Fibroblast of gingiva (primary cell): Measurements from ENCODE around the gene PSMD4.
"Not testable (repeated sequence)": the region's sequence is repeated elsewhere in the genome, so short reads cannot be mapped to it uniquely, and the experiment has no call there.

Experiments used
- DNase-seq: peaks from one replicate; pipeline ENCODE4 v3.0.0-alpha.2; 2011; ENCODE audit warnings: low read depth

The PSMD4 gene

GRCh38 chr1:151254217-151255213 is at the start of gene PSMD4:
PSMD4 (plus strand) TSS chr1:151254734; CDS start chr1:151254783, 49 bp downstream.
- DNase-seq: peak; percentile 96

- DNase-seq: not testable (repeated sequence)
Measured at GRCh38 chr1:151205381-151205965, 49.1 kb upstream of the PSMD4 start.

- DNase-seq: peak; percentile 41
Measured at GRCh38 chr1:151210830-151211229, 43.7 kb upstream of the PSMD4 start.

GRCh38 chr1:151211972-151212705 is 42.4 kb upstream of the PSMD4 start:
- DNase-seq: no peak

GRCh38 chr1:151213560-151213959 is 41.0 kb upstream of the PSMD4 start:
- no peak for DNase-seq

GRCh38 chr1:151221616-151222015 is 32.9 kb upstream of the PSMD4 start:
- no peak for DNase-seq

- peak; percentile 11 for DNase-seq
Measured at GRCh38 chr1:151222130-151222529, 32.4 kb upstream of the PSMD4 start.

- no peak for DNase-seq
Measured at GRCh38 chr1:151235235-151235634, 19.3 kb upstream of the PSMD4 start.

GRCh38 chr1:151237678-151238466 is 16.7 kb upstream of the PSMD4 start:
- DNase-seq: no peak

- peak; percentile 84 for DNase-seq
Measured at GRCh38 chr1:151238467-151238739, 16.1 kb upstream of the PSMD4 start.

GRCh38 chr1:151242442-151242841 is 12.1 kb upstream of the PSMD4 start:
- no peak for DNase-seq

GRCh38 chr1:151243683-151244216 is 10.8 kb upstream of the PSMD4 start:
- no peak for DNase-seq

GRCh38 chr1:151246786-151247185 is 7.7 kb upstream of the PSMD4 start:
- DNase-seq: no peak

GRCh38 chr1:151251656-151252470 is 2.7 kb upstream of the PSMD4 start:
- peak; percentile 79 for DNase-seq

GRCh38 chr1:151255381-151255780 is 847 bp downstream of the PSMD4 start:
- DNase-seq: no peak

- no peak for DNase-seq
Measured at GRCh38 chr1:151259351-151259750, 4.8 kb downstream of the PSMD4 start.

GRCh38 chr1:151265446-151266236 is 11.1 kb downstream of the PSMD4 start:
- no peak for DNase-seq

- no peak for DNase-seq
Measured at GRCh38 chr1:151266315-151266714, 11.8 kb downstream of the PSMD4 start.

GRCh38 chr1:151266821-151267220 is 12.3 kb downstream of the PSMD4 start:
- no peak for DNase-seq

- no peak for DNase-seq
Measured at GRCh38 chr1:151267760-151268159, 13.2 kb downstream of the PSMD4 start.
